NCI-H524 (cell line): ENCODE results near the gene NOC4L.
"Not testable (repeated sequence)": the region's sequence is repeated elsewhere in the genome, so short reads cannot be mapped to it uniquely, and the experiment has no call there.

Experiments
- DNase-seq, 2 experiments: peaks; one replicate each; lab custom pipeline; 2025; lab: John Stamatoyannopoulos, UW

NOC4L gene

DNA sequence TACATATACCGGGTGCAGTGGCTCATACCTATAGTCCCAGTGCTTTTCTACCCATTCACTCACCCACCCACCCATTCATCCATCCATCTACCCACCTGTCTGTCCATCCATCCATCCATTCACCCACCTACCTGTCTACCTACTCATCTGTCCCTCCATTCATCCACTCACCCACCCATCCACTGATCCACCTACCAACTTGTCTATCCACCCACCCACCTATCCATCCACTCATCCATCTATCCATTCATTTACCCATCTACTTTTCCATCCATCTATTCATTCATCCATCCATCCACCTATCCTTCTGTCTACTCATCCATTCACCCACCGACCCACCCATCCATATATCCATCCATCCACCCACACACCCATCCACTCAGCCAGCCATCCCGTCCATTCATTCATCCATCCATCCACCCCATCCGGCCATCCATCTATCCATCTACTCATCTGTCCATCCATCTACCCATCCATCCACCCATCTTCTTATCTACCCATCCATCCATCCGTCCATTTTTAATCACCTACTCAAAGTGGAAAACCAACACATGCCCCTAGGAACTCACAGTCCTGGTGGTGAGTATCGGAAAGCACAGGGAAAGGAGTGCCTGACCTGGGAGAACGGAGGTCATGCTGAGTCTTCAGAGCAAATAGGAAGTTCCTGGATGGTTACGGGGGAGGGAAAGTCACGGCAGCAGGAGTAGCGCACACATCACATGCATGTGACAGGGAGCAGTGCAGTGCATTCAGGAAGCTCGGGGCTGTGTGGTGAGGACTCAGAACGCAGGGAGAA is 20.1 kb upstream of the NOC4L start:
- DNase-seq: no peak

DNA sequence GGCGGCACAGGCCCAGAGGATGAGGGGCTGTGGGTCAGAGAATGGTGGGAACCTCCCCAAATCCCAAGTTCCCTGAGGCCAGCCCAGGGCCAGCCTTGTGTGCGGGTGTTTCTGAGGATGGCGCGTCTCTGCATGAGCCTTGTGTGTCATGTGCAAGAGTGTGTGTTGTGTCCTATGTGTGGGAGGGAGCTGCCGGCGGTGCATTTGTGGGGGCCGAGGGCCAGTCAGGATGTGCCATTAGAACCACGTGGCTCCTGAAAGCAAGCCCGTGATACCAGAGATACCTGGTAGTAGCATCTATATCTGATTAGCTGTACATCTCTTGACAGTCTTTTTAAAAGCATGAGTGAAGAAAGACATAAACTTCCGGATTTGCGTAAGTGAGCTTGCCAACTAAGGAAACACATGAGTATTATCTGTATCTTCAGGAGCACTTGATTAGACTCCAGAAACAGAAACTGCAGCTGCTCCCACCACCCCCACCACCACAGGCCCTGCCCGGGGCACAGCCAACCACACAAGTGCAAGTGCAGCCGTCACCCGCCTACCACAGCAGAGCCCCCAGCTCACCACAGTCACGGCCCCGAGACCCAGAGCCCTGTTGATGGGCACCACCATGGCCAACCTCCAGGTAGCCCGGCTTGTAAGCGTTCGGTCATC is 19.4 kb upstream of the NOC4L start:
- no peak for DNase-seq

DNA sequence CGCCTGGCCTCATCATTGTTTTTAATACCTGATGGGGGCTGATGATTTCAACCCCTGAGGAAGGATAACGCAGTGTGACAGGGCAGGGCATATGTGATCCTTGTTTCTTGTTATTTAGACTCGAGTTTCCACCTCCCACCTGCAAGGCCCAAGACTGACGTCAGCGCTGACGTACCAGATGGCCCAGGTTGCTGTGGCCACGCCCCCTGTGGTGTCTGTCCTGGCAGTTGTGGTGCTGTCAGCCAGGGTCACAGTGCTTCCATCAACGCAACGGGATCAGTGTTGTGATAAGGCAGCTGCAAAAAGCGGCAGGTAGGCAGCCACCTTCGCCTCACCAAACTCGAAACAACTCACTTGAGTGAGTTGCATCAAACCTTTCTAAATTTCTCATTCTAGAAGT is 18.5 kb upstream of the NOC4L start:
- DNase-seq: no peak

DNA sequence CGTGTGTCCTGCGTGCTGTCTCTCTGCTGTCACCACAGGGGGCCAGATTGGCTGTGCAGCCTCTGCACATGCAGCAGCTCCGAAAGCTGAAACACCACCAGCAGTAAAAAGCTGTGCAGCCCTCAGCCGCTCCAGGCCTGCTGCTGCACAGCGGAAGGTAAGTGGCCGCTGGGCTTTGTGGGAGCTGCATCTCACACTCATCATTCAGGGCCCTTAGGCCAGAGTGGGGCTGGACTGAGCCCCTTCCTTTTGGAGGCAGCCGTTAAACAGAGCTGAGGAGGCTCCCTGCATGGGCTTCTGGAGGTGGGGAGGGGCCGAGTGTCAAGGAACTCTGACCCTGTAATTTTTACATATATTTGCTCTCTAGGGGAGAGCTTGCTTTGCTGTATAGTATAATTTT is 17.2 kb upstream of the NOC4L start:
- no peak for DNase-seq

DNA sequence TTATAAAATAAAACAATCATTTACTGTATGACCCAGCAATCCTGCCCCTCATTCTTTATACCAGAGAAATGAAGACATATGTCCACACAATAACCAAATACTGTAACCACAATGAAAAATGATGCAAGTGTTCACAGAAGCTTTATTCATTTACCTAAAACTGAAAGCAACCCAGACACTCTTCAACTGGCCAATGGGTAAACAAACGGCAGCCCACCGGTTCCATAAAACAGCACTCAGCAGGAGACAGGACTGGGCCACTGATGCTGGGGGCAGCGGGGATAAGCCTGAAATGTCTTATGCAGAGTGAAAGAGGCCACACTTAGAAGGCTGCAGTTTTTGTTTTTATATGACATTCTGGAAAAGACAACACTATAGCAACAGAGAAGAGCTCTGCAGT is 15.2 kb upstream of the NOC4L start:
- no peak for DNase-seq

DNA sequence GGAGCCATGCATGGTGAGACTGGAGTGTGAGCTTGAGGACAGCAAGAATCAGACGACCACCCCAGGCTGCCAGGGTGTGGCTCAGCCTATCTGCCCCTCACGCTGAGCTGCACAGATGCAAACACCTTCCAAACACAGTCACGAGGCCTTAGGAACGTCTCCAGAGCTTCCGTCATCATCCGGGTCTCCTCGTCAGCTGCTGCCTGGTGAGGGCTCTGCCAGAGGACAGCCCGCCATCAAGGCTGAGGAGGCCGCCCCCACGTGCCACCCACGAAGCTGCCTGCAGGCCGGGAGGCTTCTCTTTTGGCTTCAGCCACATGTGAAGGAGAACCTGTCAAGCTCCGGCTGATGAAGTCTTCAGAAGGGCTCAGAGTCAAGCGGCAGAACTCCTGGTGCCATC is 13.6 kb upstream of the NOC4L start:
- no peak for DNase-seq

DNA sequence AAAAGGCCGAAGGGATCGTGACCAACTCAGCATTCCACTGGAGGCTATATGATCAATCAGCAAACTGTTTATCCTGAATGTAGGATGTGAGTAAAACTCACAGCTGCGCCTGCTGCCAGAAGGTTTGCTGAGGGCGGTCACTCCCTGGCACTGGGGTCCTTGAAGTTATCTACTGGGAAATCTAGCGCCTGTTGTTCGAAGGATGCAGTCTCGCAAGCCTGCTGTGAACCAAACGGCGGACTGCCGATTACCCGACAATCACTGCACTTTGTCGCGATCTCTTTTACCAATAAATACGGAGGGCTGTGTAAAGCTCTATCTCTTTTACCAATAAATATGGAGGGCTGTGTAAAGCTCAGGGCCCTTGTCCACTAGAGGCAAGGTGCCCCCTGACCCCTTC is 13.0 kb upstream of the NOC4L start:
- DNase-seq: no peak

DNA sequence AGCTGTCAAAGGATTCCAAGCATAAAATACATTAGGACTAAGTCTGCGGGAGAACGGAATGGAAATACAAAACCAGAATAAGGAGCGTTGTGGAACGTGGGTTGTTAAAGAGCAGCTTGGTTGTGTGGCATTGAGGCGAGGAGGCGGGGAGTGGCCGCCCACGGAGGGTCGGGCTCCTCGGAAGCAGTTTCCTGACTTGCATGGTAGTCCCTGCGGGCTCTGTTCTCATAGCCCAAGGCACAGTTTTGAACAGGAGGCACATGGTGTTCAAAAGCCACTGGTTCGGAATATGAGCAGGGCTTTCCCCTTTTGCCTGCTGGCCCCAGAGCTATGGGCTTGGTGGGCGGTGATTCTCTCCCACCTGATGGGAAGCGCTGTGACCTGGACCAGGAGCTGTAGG is 12.3 kb upstream of the NOC4L start:
- no peak for DNase-seq

DNA sequence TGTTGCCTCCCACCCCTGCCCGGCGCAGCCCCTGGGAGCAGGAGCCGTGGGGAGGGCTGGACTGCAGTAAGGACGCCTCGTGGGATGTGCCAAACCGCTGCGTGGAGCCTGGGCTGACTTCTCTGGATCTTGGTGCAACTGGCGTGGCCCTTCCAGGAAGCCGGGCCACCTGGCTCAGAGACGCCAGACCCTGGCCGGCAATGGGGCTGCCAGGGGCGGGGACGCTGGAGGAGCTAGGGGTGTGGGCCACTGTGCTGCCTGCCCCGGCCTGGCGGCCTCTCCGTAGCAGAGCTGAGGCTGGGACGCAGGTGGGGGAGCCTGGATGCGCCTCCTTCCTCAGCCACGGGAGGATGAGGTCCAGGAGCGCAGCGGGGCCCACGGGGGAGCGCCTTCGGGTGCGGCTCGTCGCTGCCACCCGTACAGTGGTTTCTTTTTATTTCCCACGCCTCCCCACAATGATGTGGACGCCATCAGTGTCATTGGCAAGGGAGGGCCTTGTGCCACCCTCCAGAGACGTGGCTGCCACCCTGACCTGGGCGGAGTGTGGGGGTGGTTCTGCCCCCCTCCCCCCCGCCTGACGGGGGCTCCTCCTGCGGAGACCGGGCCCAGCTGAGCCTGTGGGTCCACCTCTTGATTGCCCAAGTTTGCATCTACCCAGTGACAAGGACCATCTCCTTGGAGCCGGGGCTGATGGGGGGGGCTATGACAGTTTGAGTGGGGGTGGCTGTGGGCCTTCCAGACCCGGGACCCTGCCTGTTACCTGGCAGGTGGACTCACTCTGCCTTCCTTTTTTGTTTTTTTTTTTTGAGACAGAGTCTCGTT is 11.4 kb upstream of the NOC4L start:
- no peak for DNase-seq

DNA sequence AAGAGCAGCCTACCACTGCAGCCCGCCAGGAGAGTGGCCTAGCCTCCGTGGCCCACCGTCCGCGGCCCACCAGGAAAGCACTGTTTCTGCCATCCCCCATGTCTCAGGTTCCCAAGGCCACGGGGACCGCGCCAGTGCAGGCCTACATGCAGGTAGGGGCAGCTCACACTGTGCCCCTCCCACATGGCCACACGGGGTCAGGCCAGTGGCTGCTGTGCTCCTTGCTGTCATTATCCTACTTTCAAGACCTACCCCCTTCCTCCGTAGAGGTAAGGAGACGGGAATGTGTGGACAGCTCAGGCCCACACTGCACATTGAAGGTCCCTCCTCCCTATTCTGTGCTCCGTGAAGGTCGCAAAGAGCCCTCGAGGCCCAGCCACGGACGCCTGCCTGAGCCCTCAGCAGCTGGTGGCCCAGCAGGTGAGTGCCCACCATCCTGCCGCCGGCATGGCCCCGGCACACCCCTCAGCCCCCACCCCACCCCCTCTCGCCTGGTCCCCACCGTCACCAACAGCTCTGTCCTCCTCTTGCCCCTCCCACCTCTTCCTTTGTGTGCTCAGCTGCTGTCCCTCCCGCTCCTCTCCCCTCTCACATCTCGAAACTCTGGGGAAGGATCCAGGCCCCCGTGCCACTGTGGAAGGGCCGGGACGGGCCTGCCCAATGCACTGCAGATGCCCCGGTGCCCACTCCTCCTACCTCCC is 10.2 kb upstream of the NOC4L start:
- no peak for DNase-seq

DNA sequence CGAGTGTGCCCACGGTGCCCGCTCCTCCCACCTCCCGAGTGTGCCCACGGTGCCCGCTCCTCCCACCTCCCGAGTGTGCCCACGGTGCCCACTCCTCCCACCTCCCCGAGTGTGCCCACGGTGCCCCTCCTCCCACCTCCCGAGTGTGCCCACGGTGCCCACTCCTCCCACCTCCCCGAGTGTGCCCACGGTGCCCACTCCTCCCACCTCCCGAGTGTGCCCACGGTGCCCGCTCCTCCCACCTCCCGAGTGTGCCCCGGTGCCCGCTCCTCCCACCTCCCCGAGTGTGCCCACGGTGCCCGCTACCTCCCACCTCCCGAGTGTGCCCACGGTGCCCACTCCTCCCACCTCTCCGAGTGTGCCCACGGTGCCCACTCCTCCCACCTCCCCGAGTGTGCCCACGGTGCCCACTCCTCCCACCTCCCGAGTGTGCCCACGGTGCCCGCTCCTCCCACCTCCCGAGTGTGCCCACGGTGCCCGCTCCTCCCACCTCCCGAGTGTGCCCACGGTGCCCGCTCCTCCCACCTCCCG is 9.5 kb upstream of the NOC4L start:
- DNase-seq: not testable (repeated sequence)

DNA sequence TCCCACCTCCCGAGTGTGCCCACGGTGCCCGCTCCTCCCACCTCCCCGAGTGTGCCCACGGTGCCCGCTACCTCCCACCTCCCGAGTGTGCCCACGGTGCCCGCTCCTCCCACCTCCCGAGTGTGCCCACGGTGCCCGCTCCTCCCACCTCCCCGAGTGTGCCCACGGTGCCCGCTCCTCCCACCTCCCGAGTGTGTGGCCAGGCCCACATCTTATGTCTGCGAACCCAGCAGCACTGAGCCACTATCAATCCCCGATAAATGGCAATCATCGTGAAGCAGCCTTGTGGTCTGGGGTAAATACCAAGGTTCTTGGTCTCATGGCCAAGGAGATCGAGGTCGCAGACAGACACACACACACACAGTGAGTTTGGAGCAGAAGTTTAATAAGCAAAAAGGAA is 8.0 kb upstream of the NOC4L start:
- DNase-seq: not testable (repeated sequence)

DNA sequence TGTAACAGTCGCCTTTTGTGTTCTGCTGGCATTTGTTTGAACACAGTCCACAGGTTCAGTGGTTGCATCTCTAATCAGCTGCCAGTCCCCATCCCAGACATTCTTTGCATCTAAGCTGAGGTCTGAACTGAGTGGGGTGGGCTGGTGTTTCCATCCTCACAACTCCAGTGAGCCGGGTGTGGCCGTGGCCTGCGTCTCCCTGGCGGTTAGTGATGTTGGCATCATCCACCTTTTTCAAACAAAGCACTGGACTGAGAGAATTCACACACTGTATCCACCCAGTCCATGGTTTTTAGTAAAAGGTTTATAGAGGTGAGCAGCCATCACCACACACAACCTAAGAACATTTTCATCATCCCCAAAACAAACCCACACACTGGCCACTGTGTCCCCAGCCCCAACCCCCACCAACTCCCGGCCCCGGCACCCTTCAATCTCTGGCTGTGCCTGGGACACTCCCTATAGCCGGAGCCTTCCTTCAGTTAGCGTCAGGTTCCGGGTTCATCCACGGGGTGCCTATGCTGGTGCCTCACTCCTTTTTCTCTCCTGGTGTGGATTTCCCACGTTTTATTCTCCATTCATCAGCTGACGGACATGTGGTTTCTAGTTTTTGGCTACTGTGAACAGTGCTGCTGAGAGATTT is 6.7 kb upstream of the NOC4L start:
- no peak for DNase-seq

DNA sequence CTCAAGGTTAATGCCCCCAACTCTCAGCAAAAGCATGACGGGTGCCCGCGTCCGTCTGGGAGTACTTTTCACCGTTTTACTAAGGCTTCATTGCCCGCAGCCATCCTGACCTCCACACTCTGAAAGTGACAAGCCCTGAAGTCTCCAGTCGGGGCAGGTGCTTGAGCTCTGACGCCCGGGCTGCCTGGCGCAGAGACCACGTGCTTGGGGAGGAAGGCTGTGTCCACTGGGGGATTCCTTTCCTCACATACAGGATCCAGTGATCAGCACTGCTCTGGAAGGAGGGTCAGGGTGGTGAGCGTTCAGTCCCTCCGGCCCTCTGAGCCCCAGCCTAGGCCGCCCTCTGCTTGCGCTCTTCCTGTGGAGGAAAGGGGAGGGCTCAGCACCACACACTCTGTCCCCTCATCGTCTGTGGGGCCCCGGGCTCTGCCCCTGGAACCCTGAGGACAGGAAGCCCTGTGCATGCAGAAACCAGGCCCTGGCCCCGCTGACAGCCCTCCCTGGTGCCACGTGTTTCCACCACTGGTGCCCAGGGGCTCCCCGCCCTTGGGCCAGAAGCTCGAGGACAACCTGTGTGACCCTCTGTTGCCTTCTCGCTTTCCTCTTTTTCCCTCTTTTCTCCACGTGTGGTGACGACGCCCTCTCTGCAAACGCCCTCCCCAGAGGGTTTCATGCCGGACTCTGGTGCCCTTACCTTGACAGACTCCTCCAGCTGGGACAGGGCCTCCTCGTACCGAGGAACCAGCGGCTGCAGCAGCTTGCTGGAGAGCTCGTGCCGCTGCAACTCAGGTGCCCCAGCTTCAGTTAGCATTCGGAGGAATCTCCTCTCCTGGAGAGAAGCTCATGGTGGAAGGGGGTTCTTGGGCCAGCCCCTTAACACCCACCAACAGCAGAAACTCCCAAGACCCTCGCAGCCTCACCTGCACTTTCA is 5.1 kb upstream of the NOC4L start:
- DNase-seq: no peak

DNA sequence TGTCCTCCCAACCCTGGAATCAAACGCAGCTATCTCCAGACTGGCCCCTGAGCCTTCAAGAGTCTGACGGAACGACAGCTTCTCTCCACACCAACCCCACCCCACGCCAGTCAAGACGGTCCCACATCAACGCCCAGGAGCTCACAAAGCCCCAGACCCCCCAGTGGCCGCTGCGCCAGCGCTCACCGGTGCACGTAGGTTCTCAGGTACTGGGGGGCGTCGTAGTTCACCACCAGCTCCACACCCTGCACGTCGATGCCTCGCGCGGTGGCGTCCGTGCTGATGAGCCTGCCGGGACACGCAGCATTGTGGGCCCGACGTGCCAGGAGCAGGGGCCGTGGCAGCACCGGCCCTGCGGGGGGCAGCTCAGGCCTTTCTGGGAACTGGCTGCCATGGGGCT is 4.3 kb upstream of the NOC4L start:
- no peak for DNase-seq

DNA sequence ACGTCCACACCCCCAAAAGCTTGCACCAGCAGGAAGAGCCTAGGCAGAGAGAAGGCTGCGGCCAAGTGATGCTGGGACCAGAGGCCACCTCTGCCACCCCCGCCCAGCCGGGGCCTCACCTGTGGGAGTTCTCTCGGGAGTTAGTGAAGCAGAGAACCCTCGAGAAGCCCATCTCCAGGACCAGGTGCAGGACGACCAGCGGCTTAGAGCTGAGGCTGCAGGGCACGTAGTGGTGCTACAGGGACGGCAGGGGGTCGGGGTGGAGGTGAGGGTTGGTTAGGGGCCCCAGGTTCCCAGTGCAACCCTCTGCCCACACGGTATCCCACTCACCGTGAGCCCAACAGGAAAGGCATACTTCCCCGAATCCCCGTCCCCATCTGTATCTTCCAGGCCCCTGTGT is 3.8 kb upstream of the NOC4L start:
- no peak for DNase-seq

DNA sequence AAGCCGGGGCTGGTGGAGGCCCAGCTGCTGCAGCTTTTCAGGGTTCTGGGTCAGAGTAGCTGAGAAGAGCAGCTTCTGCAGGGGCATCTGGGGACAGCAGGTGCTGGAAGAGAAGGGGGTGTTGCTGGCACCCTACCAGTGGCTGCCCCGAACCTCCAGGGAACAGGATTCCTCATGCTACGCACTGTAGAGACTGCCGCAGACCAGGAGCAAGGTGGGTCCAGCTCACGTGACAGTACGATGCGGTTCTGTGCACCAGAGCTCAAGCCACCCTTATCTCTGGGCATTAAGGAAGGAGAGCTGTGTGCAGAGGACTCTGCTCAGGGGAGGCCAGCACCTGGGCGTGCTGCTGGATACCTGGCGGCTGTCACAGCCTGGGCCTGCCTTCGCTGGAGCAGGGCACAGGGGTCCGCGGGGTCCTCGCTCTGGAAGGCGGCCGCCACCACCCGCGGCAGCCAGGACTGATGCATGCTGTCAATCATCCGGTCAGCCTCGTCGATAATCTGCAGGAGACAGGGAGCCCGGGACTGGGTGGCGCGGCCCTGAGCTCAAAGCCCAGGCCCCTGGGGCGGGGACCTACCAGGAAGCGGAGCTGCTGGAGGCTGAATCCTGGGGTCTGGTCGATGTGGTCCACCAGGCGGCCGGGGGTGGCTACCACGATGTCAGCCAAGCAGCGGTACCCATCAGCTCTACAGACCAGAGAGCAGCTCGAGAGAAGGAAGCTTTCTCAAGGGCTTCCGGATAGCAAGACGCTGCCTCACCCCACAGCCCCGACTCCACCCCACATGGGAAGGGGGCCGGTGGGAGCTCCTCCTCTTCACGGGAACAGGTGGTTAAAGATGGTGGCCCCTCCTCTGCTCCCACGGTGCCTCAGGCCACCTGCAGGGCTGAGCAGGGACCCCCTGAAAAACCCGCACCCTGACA is 3.1 kb upstream of the NOC4L start:
- no peak for DNase-seq

DNA sequence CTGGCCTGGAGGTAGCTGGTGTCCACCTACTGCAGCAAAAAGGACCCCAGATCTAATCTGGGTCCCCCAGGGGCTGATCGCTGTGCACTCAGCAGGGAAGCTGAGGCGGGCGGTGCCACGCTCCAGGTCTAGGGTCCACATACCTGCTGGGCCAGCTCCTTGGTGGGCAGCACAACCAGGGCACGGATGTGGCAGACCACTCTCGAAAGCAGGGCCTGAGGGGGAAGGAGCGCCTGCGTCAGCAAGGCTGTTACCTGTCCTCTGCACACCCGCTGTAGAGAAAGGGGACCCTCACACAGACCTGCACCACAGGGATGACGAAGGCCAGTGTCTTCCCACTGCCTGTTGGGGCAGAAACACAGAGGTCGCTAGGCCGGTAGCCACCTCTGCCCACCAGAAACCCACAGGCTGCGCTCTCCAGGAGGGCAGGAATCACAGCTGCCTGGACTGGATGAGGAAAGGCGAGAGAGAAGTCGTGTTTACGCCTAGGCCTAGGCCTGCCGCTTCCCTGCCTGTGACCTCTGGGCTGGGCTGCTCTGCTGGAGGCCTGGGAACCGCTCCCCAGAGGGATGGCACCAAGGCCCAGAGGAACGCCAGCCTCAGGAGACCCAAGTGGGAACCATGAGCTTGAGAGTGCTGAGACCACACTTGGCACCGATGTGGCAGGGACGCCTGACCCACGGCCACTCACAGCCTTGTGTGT is 2.1 kb upstream of the NOC4L start:
- no peak for DNase-seq
